Vagina (tissue), 2 donors: Measurements from ENCODE around the gene TTC39B. TPM values are rescaled to one million over a fixed set of nuclear protein-coding genes. Genes with fewer than 3 reads are reported as not detected.

Experiments
- DNase-seq, 2 donors: peaks; one replicate each; pipeline ENCODE4 v3.0.0-alpha.2; 2017; ENCODE audit errors: extremely low spot score in 2 of 2
- H3K27ac ChIP-seq: fragments of 200-600 bp; sonication (generic); one replicate; pipeline ENCODE4 v1.5.1; 2019
- H3K27me3 ChIP-seq: fragments of 200-600 bp; sonication (generic); one replicate; pipeline ENCODE4 v1.5.1; 2019
- H3K36me3 ChIP-seq, 2 donors: fragments of 200-600 bp; sonication (generic); one replicate each; pipeline ENCODE4 v1.5.1; 2017 to 2019
- H3K4me1 ChIP-seq: fragments of 200-600 bp; sonication (generic); one replicate; pipeline ENCODE4 v1.5.1; 2019
- H3K4me3 ChIP-seq, 2 donors: fragments of 200-600 bp; sonication (generic); 1 replicate in 1 of 2; 2 replicates in 1 of 2; pipeline ENCODE4 v1.5.1; 2016 to 2019
- H3K9me3 ChIP-seq: fragments of 200-600 bp; sonication (generic); one replicate; pipeline ENCODE4 v1.5.1; 2019
- CTCF ChIP-seq, 3 experiments: fragments of 450-650 bp in 2 of 3; fragments of 200-600 bp in 1 of 3; sonication (generic) in 1 of 3; IDR thresholded peaks; one replicate each; pipeline ENCODE4 v1.5.1; 2017 to 2019; ENCODE audit warnings: antibody characterized with exemption in 3 of 3, mild to moderate bottlenecking in 2 of 3, moderate library complexity in 2 of 3
- POLR2A ChIP-seq, 2 donors: fragments of 450-650 bp; IDR thresholded peaks; one replicate each; pipeline ENCODE4 v1.6.1; 2017; ENCODE audit warnings: antibody characterized with exemption in 2 of 2, mild to moderate bottlenecking in 2 of 2, moderate library complexity in 2 of 2
- POLR2AphosphoS5 ChIP-seq, 2 donors: sonication (generic); formaldehyde crosslinking; IDR thresholded peaks; one replicate each; pipeline ENCODE4 v1.9.0; 2017; ENCODE audit warnings: antibody characterized with exemption in 2 of 2, mild to moderate bottlenecking in 2 of 2, low read depth in 1 of 2; ENCODE audit not compliant: insufficient read depth in 1 of 2
- intact Hi-C: fragments of 100-400 bp; cut with DNase I; formaldehyde crosslinking; loops from one replicate; pipeline ENCODE4 v1.15.1; 2023
- total RNA-seq: library from RNA; depleted of rRNA; stranded (reverse); fragments of >200 nt; gene quantifications from one replicate; pipeline ENCODE4 v1.2.3, GENCODE V29; 2016

The TTC39B gene
- total RNA-seq, 1 donor from 2014 or later: 13.3 TPM

- H3K27ac ChIP-seq: no peak overlapping the region
- TF ChIP-seq CTCF (IDR thresholded peaks at IDR 0.05): no peak
- TF ChIP-seq POLR2A (IDR thresholded peaks at IDR 0.05): no peak
- no peak for TF ChIP-seq POLR2AphosphoS5 (IDR thresholded peaks at IDR 0.05; ENCODE audit: insufficient read depth in 1 of 2, low read depth in 1 of 2)
Measured at GRCh38 chr9:15182730-15183129, 124.3 kb downstream of the TTC39B start.

GRCh38 chr9:15182101-15182551, 124.9 kb downstream of the TTC39B start:
- intact Hi-C loops: no loop called here
- Histone ChIP-seq H3K27ac (no peak overlapping the region), H3K4me3 (no peak overlapping the region), H3K36me3 (peaks cover 0 to 20% of the 10 kb centered on the region in 2 donors), H3K4me1 (no peaks in the 10 kb centered on the region), H3K9me3 (no peaks in the 10 kb centered on the region), H3K27me3 (no peaks in the 10 kb centered on the region)
- TF ChIP-seq CTCF (IDR thresholded peaks at IDR 0.05) (no peak), POLR2AphosphoS5 (IDR thresholded peaks at IDR 0.05; ENCODE audit: insufficient read depth in 1 of 2, low read depth in 1 of 2) (no peak), POLR2A (IDR thresholded peaks at IDR 0.05) (no peak)
- DNase-seq: no peak

More at GRCh38 chr9:15182730-15183129, 124.3 kb downstream of the TTC39B start:
- Histone ChIP-seq H3K4me1 (no peaks in the 10 kb centered on the region), H3K4me3 (no peak overlapping the region), H3K27me3 (no peaks in the 10 kb centered on the region), H3K9me3 (no peaks in the 10 kb centered on the region), H3K36me3 (peaks cover 0 to 26% of the 10 kb centered on the region in 2 donors)
- DNase-seq: no peak
- intact Hi-C loops: no loop called here

- no peak for DNase-seq
- H3K36me3 ChIP-seq: peaks cover 0 to 16% of the 10 kb centered on the region in 2 donors
Measured at GRCh38 chr9:15180124-15180523, 126.9 kb downstream of the TTC39B start.

GRCh38 chr9:15178631-15179030, 128.4 kb downstream of the TTC39B start:
- no peaks in the 10 kb centered on the region for H3K27me3 ChIP-seq
- peaks cover 0 to 20% of the 10 kb centered on the region in 2 donors for H3K36me3 ChIP-seq
- intact Hi-C loops: no loop called here
- no peak overlapping the region for H3K4me3 ChIP-seq
- no peak overlapping the region for H3K27ac ChIP-seq
- no peaks in the 10 kb centered on the region for H3K9me3 ChIP-seq
- no peak for TF ChIP-seq CTCF (IDR thresholded peaks at IDR 0.05)
- TF ChIP-seq POLR2AphosphoS5 (IDR thresholded peaks at IDR 0.05; ENCODE audit: insufficient read depth in 1 of 2, low read depth in 1 of 2): no peak
- no peak for TF ChIP-seq POLR2A (IDR thresholded peaks at IDR 0.05)
- no peak for DNase-seq
- H3K4me1 ChIP-seq: no peaks in the 10 kb centered on the region

More at GRCh38 chr9:15180124-15180523, 126.9 kb downstream of the TTC39B start:
- Histone ChIP-seq H3K4me3 (no peak overlapping the region), H3K9me3 (no peaks in the 10 kb centered on the region), H3K27me3 (no peaks in the 10 kb centered on the region), H3K4me1 (no peaks in the 10 kb centered on the region), H3K27ac (no peak overlapping the region)
- TF ChIP-seq POLR2AphosphoS5 (IDR thresholded peaks at IDR 0.05; ENCODE audit: insufficient read depth in 1 of 2, low read depth in 1 of 2) (no peak), POLR2A (IDR thresholded peaks at IDR 0.05) (no peak), CTCF (IDR thresholded peaks at IDR 0.05) (no peak)
- intact Hi-C loops: no loop called here

GRCh38 chr9:15176836-15177235, 130.2 kb downstream of the TTC39B start:
- Histone ChIP-seq H3K36me3 (peaks cover 0 to 23% of the 10 kb centered on the region in 2 donors), H3K27me3 (no peaks in the 10 kb centered on the region), H3K4me3 (no peak overlapping the region), H3K9me3 (no peaks in the 10 kb centered on the region), H3K27ac (no peak overlapping the region), H3K4me1 (no peaks in the 10 kb centered on the region)
- no peak for DNase-seq
- intact Hi-C loops: no loop called here
- TF ChIP-seq CTCF (IDR thresholded peaks at IDR 0.05): no peak
- no peak for TF ChIP-seq POLR2AphosphoS5 (IDR thresholded peaks at IDR 0.05; ENCODE audit: insufficient read depth in 1 of 2, low read depth in 1 of 2)
- TF ChIP-seq POLR2A (IDR thresholded peaks at IDR 0.05): no peak
